Esophagus (tissue), 2 donors: Measurements from ENCODE around the gene VPS33A. TPM values are rescaled to one million over a fixed set of nuclear protein-coding genes. Genes with fewer than 3 reads are reported as not detected.

Experiments used
- H3K27ac ChIP-seq, 2 donors: one replicate each; pipeline ENCODE4 v1.5.1; 2013; ENCODE audit warnings: low read depth in 2 of 2, mild to moderate bottlenecking in 2 of 2, inconsistent platforms in 1 of 2, low read length in 1 of 2, moderate library complexity in 1 of 2
- H3K27me3 ChIP-seq, 2 donors: one replicate each; pipeline ENCODE4 v1.6.1; 2013; ENCODE audit warnings: low read length in 2 of 2, control low read depth in 1 of 2, mild to moderate bottlenecking in 1 of 2; ENCODE audit not compliant: insufficient read depth in 2 of 2, control insufficient read depth in 1 of 2
- H3K36me3 ChIP-seq, 2 donors: one replicate each; pipeline ENCODE4 v1.6.1; 2013; ENCODE audit warnings: low read length in 1 of 2; ENCODE audit not compliant: control insufficient read depth in 2 of 2, insufficient read depth in 2 of 2
- H3K4me1 ChIP-seq, 2 donors: one replicate each; pipeline ENCODE4 v1.6.1; 2013; ENCODE audit warnings: low read length in 1 of 2; ENCODE audit not compliant: control insufficient read depth in 2 of 2, insufficient read depth in 2 of 2
- H3K4me3 ChIP-seq, 2 donors: one replicate each; pipeline ENCODE4 v1.5.1; 2013; ENCODE audit warnings: low read length in 2 of 2, mild to moderate bottlenecking in 2 of 2, low read depth in 1 of 2, moderate library complexity in 1 of 2
- H3K9me3 ChIP-seq, 2 donors: one replicate each; pipeline ENCODE4 v1.6.1; 2013; ENCODE audit warnings: mild to moderate bottlenecking in 2 of 2, low read depth in 1 of 2, low read length in 1 of 2, moderate library complexity in 1 of 2; ENCODE audit not compliant: control insufficient read depth in 2 of 2, insufficient read depth in 1 of 2
- WGBS, 2 donors: extraction: QIAGEN DNeasy Blood & Tissue Kit; methylation state at CpG; one replicate each; pipeline ENCODE4 v1.1.7; 2013; 5-methylcytosine and 5-hydroxymethylcytosine counted together
- polyA plus RNA-seq, 2 donors: library from polyadenylated mRNA; stranded (reverse); fragments of 200-250 nt; gene quantifications; one replicate each; pipeline ENCODE4 v1.2.3, GENCODE V29; 2013
- donor health status: healthy with polysubstance abuse.
- donor health status: Bipolar disorder and iron deficiency.

VPS33A gene
- polyA plus RNA-seq, 2 donors, result 6.1 to 8.6 TPM

DNA sequence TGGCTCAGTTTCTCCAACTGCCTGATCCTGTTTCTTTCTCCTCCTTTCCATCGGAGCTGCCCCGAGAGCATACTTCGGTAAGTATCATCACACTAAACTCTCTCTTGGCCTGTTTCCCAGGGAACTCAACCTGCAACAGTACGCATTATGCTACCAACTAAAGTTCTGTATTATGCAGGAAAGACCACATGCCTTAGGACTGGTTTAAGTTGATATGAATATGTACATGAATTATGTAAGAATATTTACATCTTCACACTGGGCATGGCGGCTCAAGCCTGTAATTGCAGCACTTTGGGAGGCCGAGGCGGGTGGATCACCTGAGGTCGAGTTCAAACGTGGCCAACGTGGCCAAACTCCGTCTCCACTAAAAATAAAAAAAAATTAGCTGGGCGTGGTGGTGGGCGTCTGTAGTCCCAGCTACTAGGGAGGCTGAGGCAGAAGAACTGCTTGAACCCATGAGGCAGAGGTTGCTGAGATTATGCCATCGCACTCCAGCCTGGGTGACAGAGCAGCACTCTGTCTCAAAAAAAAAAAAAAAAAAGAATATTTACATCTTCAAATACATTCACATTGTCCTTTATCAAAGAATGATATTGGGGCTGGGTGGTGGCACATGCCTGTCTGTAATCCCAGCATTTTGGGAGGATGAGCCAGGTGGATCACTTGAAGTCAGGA lies 31.9 kb upstream of the VPS33A start:
- H3K27ac ChIP-seq, result no peak overlapping the region
- no peaks in the 10 kb centered on the region for H3K4me1 ChIP-seq
- no peak overlapping the region for H3K4me3 ChIP-seq
- peaks cover 12 to 13% of the 10 kb centered on the region in 2 donors for H3K36me3 ChIP-seq
- WGBS, 2 donors, result 97% methylated on average over 14 of the region's 14 CpGs
- H3K9me3 ChIP-seq, result no peaks in the 10 kb centered on the region
- no peaks in the 10 kb centered on the region for H3K27me3 ChIP-seq

DNA sequence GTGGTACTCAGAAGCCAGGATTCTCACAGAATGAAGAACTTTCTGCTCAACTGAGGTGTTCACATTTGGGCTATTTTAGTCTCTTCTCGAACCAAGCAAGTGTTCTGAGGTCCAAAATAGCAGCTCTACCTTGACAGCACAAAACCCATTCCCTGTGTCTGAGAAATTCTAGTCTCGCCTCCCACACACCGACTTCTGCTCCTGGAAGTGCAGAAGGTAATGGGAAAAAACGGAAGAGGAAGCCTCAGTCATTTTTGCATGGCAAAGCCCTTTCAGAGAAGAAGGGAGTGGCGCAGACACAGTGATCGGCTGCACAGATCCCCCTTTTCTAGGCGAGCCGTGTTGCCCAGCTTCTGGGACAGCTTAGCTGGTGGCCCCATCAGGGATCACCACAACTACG lies 31.2 kb upstream of the VPS33A start:
- no peaks in the 10 kb centered on the region for H3K4me1 ChIP-seq
- H3K4me3 ChIP-seq, result no peak overlapping the region
- H3K27ac ChIP-seq, result no peak overlapping the region
- 94 to 96% methylated on average over 9 of the region's 9 CpGs for WGBS, 2 donors
- H3K9me3 ChIP-seq, result no peaks in the 10 kb centered on the region
- H3K27me3 ChIP-seq, result no peaks in the 10 kb centered on the region
- H3K36me3 ChIP-seq, result peaks cover 13 to 14% of the 10 kb centered on the region in 2 donors

DNA sequence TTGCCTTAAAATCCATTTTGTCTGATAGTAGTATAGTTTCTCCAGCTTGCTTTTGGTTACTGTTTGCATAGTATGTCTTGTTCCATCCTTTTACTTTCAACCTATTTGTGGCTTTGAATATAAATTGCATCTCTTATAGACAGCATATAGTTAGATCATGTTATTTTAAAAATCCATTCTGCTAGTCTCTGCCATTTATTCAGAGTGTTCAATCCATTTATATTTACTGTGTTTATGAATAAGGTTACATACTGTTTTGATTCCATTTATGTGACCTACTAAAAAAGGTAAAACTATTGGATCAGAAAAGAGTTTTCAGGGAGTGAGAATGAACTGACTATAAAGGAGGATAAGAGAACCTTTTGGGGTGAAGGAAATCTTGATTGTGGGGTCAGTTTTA lies 29.6 kb upstream of the VPS33A start:
- H3K27ac ChIP-seq, result no peak overlapping the region
- H3K36me3 ChIP-seq, result peaks cover 13 to 14% of the 10 kb centered on the region in 2 donors
- no peaks in the 10 kb centered on the region for H3K27me3 ChIP-seq
- no peak overlapping the region for H3K4me3 ChIP-seq
- no peaks in the 10 kb centered on the region for H3K9me3 ChIP-seq
- H3K4me1 ChIP-seq, result no peaks in the 10 kb centered on the region

DNA sequence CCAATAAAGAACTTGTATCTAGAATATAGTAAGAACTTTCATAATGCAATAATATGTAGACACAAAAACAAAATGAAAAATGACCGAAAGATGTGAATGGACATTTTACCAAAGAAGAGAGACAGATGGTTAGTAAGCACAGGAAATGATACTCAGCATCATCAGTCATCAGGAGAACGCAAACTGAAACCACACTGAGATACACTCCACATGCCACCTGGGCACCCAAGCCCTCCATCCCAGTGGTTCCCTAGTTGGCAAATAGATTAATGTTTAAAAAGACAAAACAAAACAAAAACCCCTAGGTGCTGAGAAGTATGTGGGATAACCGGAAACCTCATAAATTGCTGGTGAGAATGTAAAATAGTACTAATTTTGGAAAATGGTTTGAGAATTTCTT lies 26.8 kb upstream of the VPS33A start:
- no peak overlapping the region for H3K4me3 ChIP-seq
- H3K27ac ChIP-seq, result no peak overlapping the region
- H3K9me3 ChIP-seq, result no peaks in the 10 kb centered on the region
- H3K36me3 ChIP-seq, result peaks cover 2 to 10% of the 10 kb centered on the region in 2 donors
- no peaks in the 10 kb centered on the region for H3K4me1 ChIP-seq
- H3K27me3 ChIP-seq, result no peaks in the 10 kb centered on the region
- WGBS, 2 donors, result 92 to 96% methylated on average over 3 of the region's 3 CpGs

DNA sequence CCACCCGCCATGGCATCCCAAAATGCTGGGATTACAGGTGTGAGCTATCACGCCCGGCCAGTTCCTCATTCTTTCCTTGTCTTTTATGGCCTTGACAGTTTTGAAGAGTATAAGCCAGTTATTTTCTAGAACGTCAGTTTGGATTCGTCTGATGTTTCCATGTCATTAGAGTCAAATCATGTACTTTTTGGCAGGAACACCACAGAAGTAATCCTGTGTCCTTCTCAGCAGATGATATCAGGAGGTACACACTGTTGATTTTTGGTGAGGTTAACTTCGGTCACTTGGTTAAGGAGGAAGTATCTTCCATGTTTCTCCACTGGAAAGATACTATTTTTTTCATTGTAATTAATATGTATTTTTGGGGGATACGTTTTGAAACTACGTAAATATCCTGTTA lies 25.1 kb upstream of the VPS33A start:
- H3K27ac ChIP-seq, result no peak overlapping the region
- no peak overlapping the region for H3K4me3 ChIP-seq
- WGBS, 2 donors, result 92 to 93% methylated on average over 8 of the region's 8 CpGs
- H3K9me3 ChIP-seq, result no peaks in the 10 kb centered on the region
- no peaks in the 10 kb centered on the region for H3K27me3 ChIP-seq
- no peaks in the 10 kb centered on the region for H3K4me1 ChIP-seq
- peaks cover 2 to 5% of the 10 kb centered on the region in 2 donors for H3K36me3 ChIP-seq

DNA sequence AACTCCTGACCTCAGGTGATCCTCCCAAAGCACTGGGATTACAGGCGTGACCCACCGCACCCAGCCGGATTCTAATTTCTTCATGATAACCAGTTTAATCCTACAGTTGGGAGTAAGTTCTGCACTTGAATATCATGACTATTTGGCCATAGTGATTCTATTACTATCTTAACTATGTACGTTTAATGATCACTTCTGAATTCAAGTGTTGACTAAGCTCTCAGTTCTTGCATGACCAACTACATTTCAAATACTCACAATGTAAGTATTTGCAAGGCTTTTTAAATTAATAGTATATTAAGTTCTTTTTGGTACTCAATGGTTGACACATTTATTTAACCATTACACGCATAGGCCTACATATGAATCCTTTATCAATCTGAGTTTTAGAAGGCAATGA lies 17.4 kb upstream of the VPS33A start:
- Histone ChIP-seq H3K4me3 (no peak overlapping the region), H3K27ac (no peak overlapping the region), H3K27me3 (no peaks in the 10 kb centered on the region), H3K4me1 (no peaks in the 10 kb centered on the region), H3K36me3 (peaks cover 2 to 3% of the 10 kb centered on the region in 2 donors), H3K9me3 (no peaks in the 10 kb centered on the region)
- 94 to 97% methylated on average over 5 of the region's 5 CpGs for WGBS, 2 donors

DNA sequence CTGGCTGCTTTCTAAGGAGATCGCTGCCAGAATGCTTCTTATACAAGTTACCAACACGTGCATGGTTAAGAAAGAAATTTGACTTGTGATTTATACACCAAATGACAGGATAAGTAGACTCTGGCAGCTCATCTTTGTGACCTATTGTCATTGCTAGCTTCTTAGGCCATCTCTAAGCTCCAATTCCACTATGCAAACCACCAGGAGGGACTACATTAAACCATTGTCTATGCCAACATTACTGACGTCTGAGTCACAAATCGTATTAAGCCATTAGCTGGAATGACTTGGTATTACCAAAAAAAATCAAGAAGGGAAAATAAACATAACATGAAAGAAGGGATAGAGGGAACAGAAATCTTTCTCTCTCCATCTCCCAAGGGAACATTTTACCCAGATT lies 15.8 kb upstream of the VPS33A start:
- no peak overlapping the region for H3K27ac ChIP-seq
- H3K4me3 ChIP-seq, result no peak overlapping the region
- 47 to 64% methylated on average over 4 of the region's 4 CpGs for WGBS, 2 donors
- H3K9me3 ChIP-seq, result no peaks in the 10 kb centered on the region
- peaks cover 2 to 5% of the 10 kb centered on the region in 2 donors for H3K36me3 ChIP-seq
- no peaks in the 10 kb centered on the region for H3K4me1 ChIP-seq
- H3K27me3 ChIP-seq, result no peaks in the 10 kb centered on the region

DNA sequence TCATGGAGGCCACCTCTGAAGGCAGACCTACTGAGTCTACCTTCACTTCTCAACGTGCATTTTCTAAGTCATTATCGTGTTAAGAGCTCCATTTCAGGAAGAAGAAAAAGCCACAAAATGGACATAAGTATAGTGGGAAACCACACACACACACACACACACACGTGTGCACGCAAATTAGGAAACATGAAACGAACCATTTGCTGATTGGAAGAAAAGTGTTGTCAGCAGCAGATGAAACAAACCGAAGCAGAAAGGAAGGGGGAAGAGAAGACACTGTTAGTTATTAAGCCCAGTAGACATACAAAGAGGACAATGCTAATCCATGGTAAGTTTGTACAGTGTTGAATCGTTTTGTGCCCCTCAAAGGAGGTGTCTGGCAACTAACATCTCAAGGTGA lies 9.9 kb upstream of the VPS33A start:
- H3K36me3 ChIP-seq, result peaks cover 0 to 9% of the 10 kb centered on the region in 2 donors
- H3K27ac ChIP-seq, result no peak overlapping the region

DNA sequence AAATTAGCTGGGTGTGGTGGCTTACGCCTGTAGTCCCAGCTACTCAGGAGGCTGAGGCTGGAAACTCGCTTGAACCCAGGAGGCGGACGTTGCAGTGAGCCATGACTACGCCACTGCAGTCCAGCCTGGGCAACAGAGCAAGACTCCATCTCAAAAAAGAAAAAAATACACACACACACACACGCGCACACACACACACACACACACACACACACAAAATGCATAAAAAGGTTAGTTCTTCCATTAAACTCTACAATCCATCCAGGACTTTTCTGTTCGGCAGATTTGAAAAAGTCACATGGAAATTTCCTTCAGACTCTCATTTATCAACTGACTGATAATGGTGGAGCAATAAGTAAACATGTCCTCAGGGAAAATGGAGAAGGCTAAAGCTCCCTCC lies 9.2 kb upstream of the VPS33A start:
- peaks cover 0 to 9% of the 10 kb centered on the region in 2 donors for H3K36me3 ChIP-seq
- H3K4me3 ChIP-seq, result no peak overlapping the region
- no peaks in the 10 kb centered on the region for H3K27me3 ChIP-seq
- 78% methylated on average over 8 of the region's 8 CpGs for WGBS, 2 donors
- H3K9me3 ChIP-seq, result no peaks in the 10 kb centered on the region
- H3K27ac ChIP-seq, result no peak overlapping the region
- no peaks in the 10 kb centered on the region for H3K4me1 ChIP-seq

More for the DNA sequence above, 9.9 kb upstream of the VPS33A start:
- 78 to 81% methylated on average over 7 of the region's 7 CpGs for WGBS, 2 donors
- Histone ChIP-seq H3K9me3 (no peaks in the 10 kb centered on the region), H3K27me3 (no peaks in the 10 kb centered on the region), H3K4me1 (no peaks in the 10 kb centered on the region), H3K4me3 (no peak overlapping the region)

DNA sequence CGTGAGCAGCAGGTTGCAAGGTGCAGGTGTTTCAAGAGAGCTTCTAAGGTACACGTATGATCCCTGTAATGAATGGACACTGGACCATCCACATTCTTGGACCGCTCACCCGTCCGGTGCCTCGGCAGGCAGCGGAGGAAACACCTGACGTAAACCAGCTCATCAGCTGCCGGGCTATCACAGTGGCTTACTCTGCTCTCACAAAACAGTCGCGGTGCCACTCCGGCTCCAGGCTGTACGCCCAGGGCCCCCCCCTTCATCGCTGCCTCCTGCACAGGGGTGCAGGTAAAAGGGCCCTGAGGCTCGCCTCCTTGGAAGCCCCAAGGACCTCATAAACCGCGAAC lies 436 bp downstream of the VPS33A start:
- WGBS, 2 donors, result 0 to 1% methylated on average over 17 of the region's 17 CpGs
- peaks cover 0 to 2% of the 10 kb centered on the region in 2 donors for H3K4me1 ChIP-seq
- no peaks in the 10 kb centered on the region for H3K27me3 ChIP-seq
- peak overlapping the region; percentile 77 to 81 for H3K4me3 ChIP-seq
- peak overlapping the region; percentile 93 to 95 for H3K27ac ChIP-seq
- peaks cover 2 to 3% of the 10 kb centered on the region in 2 donors for H3K36me3 ChIP-seq
- H3K9me3 ChIP-seq, result no peaks in the 10 kb centered on the region
